ENCODE measurements around the gene VEZF1. TPM values are rescaled to one million over a fixed set of nuclear protein-coding genes. Genes with fewer than 3 reads are reported as not detected.

The VEZF1 gene
- total and polyA plus RNA-seq, 2 donors (not counting 1 experiment from before 2014, with no cell fraction given): 14.7 to 75.9 TPM

GRCh38 chr17:57984936-57985674 lies 2.9 kb downstream of the VEZF1 start:
- DNase-seq (no peak), ATAC-seq (ENCODE audit: low read depth) (no peak)
- H3K4me1 ChIP-seq (ENCODE audit: control insufficient read depth in 2 of 2, insufficient read depth in 2 of 2, low read length in 2 of 2): peaks cover 31 to 40% of the 10 kb centered on the region in 2 donors
- H3K4me3 Mint-ChIP-seq: peak overlapping the region; percentile 19
- H3K9ac ChIP-seq (ENCODE audit: low read length): no peak overlapping the region
- H3K9me3 ChIP-seq (ENCODE audit: control extremely low read depth in 1 of 3, control insufficient read depth in 2 of 3, insufficient read depth in 1 of 3, low read length in 2 of 3): no peaks in the 10 kb centered on the region
- peaks cover 64% of the 10 kb centered on the region for H3K4me1 Mint-ChIP-seq
- no peak overlapping the region for H3K27ac ChIP-seq (ENCODE audit: low read length in 2 of 2)
- H3K9me3 Mint-ChIP-seq (ENCODE audit: insufficient read depth): no peaks in the 10 kb centered on the region
- CTCF ChIA-PET: interaction anchor here (1.8 to 20.2 kb wide), 6 partner anchors 10 to 129 kb away, joined by 4 to 468 read pairs (median 10); partner anchors contain the start of gene MRPS23
- no peak overlapping the region for H3K27ac Mint-ChIP-seq
- no peaks in the 10 kb centered on the region for H3K27me3 Mint-ChIP-seq
- no peak overlapping the region for H3K4me3 ChIP-seq (ENCODE audit: control extremely low read depth in 1 of 5, extremely low read depth in 1 of 5, insufficient read depth in 1 of 5, low read depth in 2 of 5, low read length in 4 of 5)
- peak overlapping the region; percentile 20 for H3K4me2 ChIP-seq (replicated peaks; ENCODE audit: low read depth, low read length, poor library complexity, severe bottlenecking)
- no peak for TF ChIP-seq CTCF (IDR thresholded peaks at IDR 0.05)
- no peak for TF ChIP-seq EZH2 (IDR thresholded peaks at IDR 0.05; ENCODE audit: borderline replicate concordance, insufficient read depth, low read depth, low read length, poor library complexity, severe bottlenecking)
- POLR2A ChIA-PET: interaction anchor here (0.5 kb wide), 1 partner anchor 27 kb away, joined by 5 read pairs; no protein-coding TSS in a partner anchor
- H2AFZ ChIP-seq (ENCODE audit: insufficient read depth, low read depth, low read length, poor library complexity, severe bottlenecking): no peak overlapping the region
- peaks cover 54% of the 10 kb centered on the region for H4K20me1 ChIP-seq (ENCODE audit: control insufficient read depth, insufficient read depth, low read length, poor library complexity, severe bottlenecking)
- intact Hi-C loops (cut with micrococcal nuclease): no loop called here
- H3K79me2 ChIP-seq (ENCODE audit: control insufficient read depth, insufficient read depth, low read length): peaks cover 70% of the 10 kb centered on the region
- peaks cover 0 to 23% of the 10 kb centered on the region in 2 experiments for H3K36me3 ChIP-seq (replicated peaks in 1 of 2; ENCODE audit: control extremely low read depth in 1 of 2, control insufficient read depth in 1 of 2, extremely low read depth in 1 of 2, insufficient read depth in 2 of 2, low read length in 1 of 2)
- H3K27me3 ChIP-seq (replicated peaks in 1 of 4; ENCODE audit: control extremely low read depth in 1 of 4, control insufficient read depth in 3 of 4, insufficient read depth in 4 of 4, low read length in 3 of 4): no peaks in the 10 kb centered on the region
- 100% methylated on average over 1 of the region's 4 CpGs for WGBS (ENCODE audit: insufficient coverage)

Data from B cell (primary cell).